Fibroblast of the aortic adventitia (primary cell): ENCODE data around the gene SLC8A3. TPM values are rescaled to one million over a fixed set of nuclear protein-coding genes. Genes with fewer than 3 reads are reported as not detected.
A peak's percentile ranks its signal among the peaks of the same experiment; 100 is the strongest.

Experiments used
- DNase-seq: peaks from one replicate; pipeline ENCODE4 v3.0.0-alpha.2; 2010; ENCODE audit warnings: low read depth
- H3K4me3 ChIP-seq: 2 replicates; pipeline ENCODE4 v1.5.1; 2011; ENCODE audit warnings: low read depth, mild to moderate bottlenecking, control low read depth, low read length, moderate library complexity
- CTCF ChIP-seq: IDR thresholded peaks from 2 replicates; pipeline ENCODE4 v1.5.1; 2011; ENCODE audit warnings: mild to moderate bottlenecking, low read length, control low read depth, inconsistent platforms; ENCODE audit not compliant: insufficient read depth
- total RNA-seq: library from RNA; depleted of rRNA; stranded (reverse); fragments of >200 nt; gene quantifications from 2 replicates; pipeline ENCODE4 v1.2.3, GENCODE V29; 2012; ENCODE audit warnings: low replicate concordance

SLC8A3 gene
- total RNA-seq, 1 donor = not detected

- DNase-seq = no peak
- no peak for TF ChIP-seq CTCF
- H3K4me3 ChIP-seq = no peak overlapping the region
Measured at GRCh38 chr14:70002589-70003346, 186.0 kb downstream of the SLC8A3 start.

- no peak for DNase-seq
- TF ChIP-seq CTCF = no peak
Measured at GRCh38 chr14:70000601-70001000, 188.2 kb downstream of the SLC8A3 start.

GRCh38 chr14:69999261-69999674 lies 189.5 kb downstream of the SLC8A3 start:
- peak; percentile 53 for DNase-seq
- no peak overlapping the region for H3K4me3 ChIP-seq
- no peak for TF ChIP-seq CTCF

More at GRCh38 chr14:70000601-70001000, 188.2 kb downstream of the SLC8A3 start:
- H3K4me3 ChIP-seq = no peak overlapping the region

GRCh38 chr14:69997849-69998248 lies 190.9 kb downstream of the SLC8A3 start:
- H3K4me3 ChIP-seq = no peak overlapping the region
- TF ChIP-seq CTCF = no peak
- DNase-seq = peak; percentile 64

- no peak for TF ChIP-seq CTCF
- H3K4me3 ChIP-seq = no peak overlapping the region
- DNase-seq = peak; percentile 26
Measured at GRCh38 chr14:69996216-69996615, 192.5 kb downstream of the SLC8A3 start.

Other genes with a start within 250 kb of the SLC8A3 start
- 56.7 and 88.8 TPM in 2 replicates for gene COX16, start 170.7 kb upstream of the SLC8A3 start, total RNA-seq
- gene SYNJ2BP, start 228.1 kb upstream of the SLC8A3 start, total RNA-seq = 17.0 and 25.0 TPM in 2 replicates